Sigmoid colon (tissue), 7 donors: ENCODE data around the gene CLBA1. TPM values are rescaled to one million over a fixed set of nuclear protein-coding genes. Genes with fewer than 3 reads are reported as not detected.
A peak's percentile ranks its signal among the peaks of the same experiment; 100 is the strongest.

Source experiments
- DNase-seq: peaks from one replicate; pipeline ENCODE4 v3.0.0-alpha.2; 2019
- H3K27ac ChIP-seq, 4 donors: fragments of 200-600 bp; sonication (generic); one replicate each; pipeline ENCODE4 v1.5.1; 2016 to 2019; ENCODE audit warnings: mild to moderate bottlenecking in 1 of 4
- H3K27me3 ChIP-seq, 3 donors: fragments of 200-600 bp; sonication (generic); one replicate each; pipeline ENCODE4 v1.5.1; 2019; ENCODE audit warnings: mild to moderate bottlenecking in 1 of 3
- H3K36me3 ChIP-seq, 4 donors: fragments of 200-600 bp; sonication (generic); one replicate each; pipeline ENCODE4 v1.5.1; 2016 to 2019
- H3K4me1 ChIP-seq, 4 donors: fragments of 200-600 bp; sonication (generic); one replicate each; pipeline ENCODE4 v1.5.1; 2017 to 2019
- H3K4me3 ChIP-seq, 4 donors: fragments of 200-600 bp; sonication (generic); one replicate each; pipeline ENCODE4 v1.5.1; 2017 to 2019; ENCODE audit warnings: mild to moderate bottlenecking in 2 of 4, moderate library complexity in 1 of 4
- H3K9me3 ChIP-seq, 4 donors: fragments of 200-600 bp in 3 of 4; sonication (generic) in 3 of 4; one replicate each; pipeline versions ENCODE4 v1.5.1 to v1.6.1; 2013 to 2019
- EP300 ChIP-seq, 4 donors: sonication (generic); formaldehyde crosslinking; IDR thresholded peaks; one replicate each; pipeline ENCODE4 v1.6.1; 2017; ENCODE audit warnings: antibody characterized with exemption in 4 of 4
- POLR2A ChIP-seq, 2 donors: fragments of 450-650 bp; IDR thresholded peaks; one replicate each; pipeline ENCODE4 v1.6.1; 2016; ENCODE audit warnings: antibody characterized with exemption in 2 of 2, mild to moderate bottlenecking in 2 of 2, moderate library complexity in 2 of 2
- POLR2AphosphoS5 ChIP-seq, 4 donors: sonication (generic); formaldehyde crosslinking; IDR thresholded peaks; one replicate each; pipeline ENCODE4 v1.6.1; 2017; ENCODE audit warnings: antibody characterized with exemption in 4 of 4
- WGBS, 2 donors: extraction: QIAGEN DNeasy Blood & Tissue Kit; methylation state at CpG; one replicate each; pipeline ENCODE4 v1.1.7; 2013; 5-methylcytosine and 5-hydroxymethylcytosine counted together
- intact Hi-C: fragments of 100-400 bp; cut with DNase I; formaldehyde crosslinking; loops from one replicate; pipeline ENCODE4 v1.15.1; 2023
- polyA plus RNA-seq, 3 donors: library from polyadenylated mRNA; stranded (reverse); fragments of 200-250 nt; gene quantifications; one replicate each; pipeline ENCODE4 v1.2.3, GENCODE V29; 2013
- total RNA-seq, 4 donors: library from RNA; depleted of rRNA; stranded (reverse); fragments of >200 nt; gene quantifications; one replicate each; pipeline ENCODE4 v1.1.0, GENCODE V29; 2016
- TF ChIP-seq, protein P1 (sequence below), 4 experiments: fragments of 450-650 bp in 3 of 4; fragments of 200-600 bp in 1 of 4; IDR thresholded peaks; one replicate each; pipeline ENCODE4 v1.5.1; 2016 to 2019; ENCODE audit warnings: antibody characterized with exemption in 4 of 4, mild to moderate bottlenecking in 3 of 4, moderate library complexity in 2 of 4
- donor health status: healthy with polysubstance abuse.
- donor health status: Bipolar disorder and iron deficiency.
- donor health status: healthy.

CLBA1 gene
- total and polyA plus RNA-seq, 7 donors, result 2.8 to 8.4 (median 3.3) TPM

DNA sequence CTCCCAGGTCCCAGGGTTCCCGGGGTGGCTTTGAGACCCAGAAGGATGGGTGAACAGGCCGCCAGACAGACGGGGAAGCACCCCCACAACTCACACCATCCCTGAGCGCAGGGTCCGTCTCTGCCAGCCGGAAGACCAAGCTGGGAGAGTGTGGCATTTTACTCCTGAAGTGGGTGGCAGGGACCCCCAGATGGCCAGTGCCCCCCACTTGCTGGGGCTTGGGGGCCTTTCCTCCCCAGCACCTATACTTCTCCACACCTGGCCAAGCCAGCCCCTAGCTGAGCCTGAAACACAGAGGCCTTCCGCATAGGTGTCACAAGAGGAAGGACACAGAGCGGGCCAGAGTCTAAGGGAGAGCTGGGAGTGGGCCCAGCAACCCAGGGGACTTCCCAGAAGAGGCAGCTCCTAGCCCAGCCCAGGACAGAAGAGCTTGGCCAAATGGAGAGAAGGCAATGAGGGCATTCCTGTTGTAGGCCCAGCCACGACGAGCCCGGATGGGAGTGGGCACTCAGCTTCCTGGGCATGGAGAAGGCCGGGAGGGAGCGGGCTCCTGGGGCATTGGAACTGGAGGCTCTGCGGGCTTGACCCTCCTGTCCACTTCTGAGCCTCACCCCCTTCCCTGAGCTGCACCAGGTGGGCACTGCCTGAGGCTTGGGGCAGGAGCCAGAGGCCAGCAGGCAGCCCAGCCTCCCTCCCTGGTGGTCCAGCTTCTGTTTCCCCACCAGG is 10.8 kb upstream of the CLBA1 start:
- Histone ChIP-seq H3K27me3 (no peaks in the 10 kb centered on the region), H3K36me3 (no peaks in the 10 kb centered on the region), H3K4me1 (peaks cover 0 to 98% (median 92%) of the 10 kb centered on the region in 4 donors), H3K4me3 (no peak overlapping the region), H3K27ac (peak overlapping the region; percentile 90 to 97 (median 96)), H3K9me3 (no peaks in the 10 kb centered on the region)
- DNase-seq, result peak; percentile 62
- 90 to 93% methylated on average over 14 of the region's 14 CpGs for WGBS, 2 donors
- intact Hi-C loops, result loop anchor here (2.0 to 5.0 kb wide), 2 partner anchors 78 to 117 kb away; no protein-coding TSS in a partner anchor
- TF ChIP-seq POLR2A (IDR thresholded peaks at IDR 0.05), result no peak

- intact Hi-C loops, result loop anchor here (1.0 to 5.0 kb wide), 3 partner anchors 70 to 117 kb away; no protein-coding TSS in a partner anchor
- peak; percentile 66 for DNase-seq
- H3K27ac ChIP-seq, result peak overlapping the region; percentile 90 to 97 (median 96)
- no peak overlapping the region for H3K4me3 ChIP-seq
- WGBS, 2 donors, result 45 to 52% methylated on average over 21 of the region's 21 CpGs
- no peaks in the 10 kb centered on the region for H3K27me3 ChIP-seq
- no peaks in the 10 kb centered on the region for H3K9me3 ChIP-seq
- TF ChIP-seq POLR2AphosphoS5 (IDR thresholded peaks at IDR 0.05), result no peak
- TF ChIP-seq, protein P1, sequence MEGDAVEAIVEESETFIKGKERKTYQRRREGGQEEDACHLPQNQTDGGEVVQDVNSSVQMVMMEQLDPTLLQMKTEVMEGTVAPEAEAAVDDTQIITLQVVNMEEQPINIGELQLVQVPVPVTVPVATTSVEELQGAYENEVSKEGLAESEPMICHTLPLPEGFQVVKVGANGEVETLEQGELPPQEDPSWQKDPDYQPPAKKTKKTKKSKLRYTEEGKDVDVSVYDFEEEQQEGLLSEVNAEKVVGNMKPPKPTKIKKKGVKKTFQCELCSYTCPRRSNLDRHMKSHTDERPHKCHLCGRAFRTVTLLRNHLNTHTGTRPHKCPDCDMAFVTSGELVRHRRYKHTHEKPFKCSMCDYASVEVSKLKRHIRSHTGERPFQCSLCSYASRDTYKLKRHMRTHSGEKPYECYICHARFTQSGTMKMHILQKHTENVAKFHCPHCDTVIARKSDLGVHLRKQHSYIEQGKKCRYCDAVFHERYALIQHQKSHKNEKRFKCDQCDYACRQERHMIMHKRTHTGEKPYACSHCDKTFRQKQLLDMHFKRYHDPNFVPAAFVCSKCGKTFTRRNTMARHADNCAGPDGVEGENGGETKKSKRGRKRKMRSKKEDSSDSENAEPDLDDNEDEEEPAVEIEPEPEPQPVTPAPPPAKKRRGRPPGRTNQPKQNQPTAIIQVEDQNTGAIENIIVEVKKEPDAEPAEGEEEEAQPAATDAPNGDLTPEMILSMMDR (IDR thresholded peaks at IDR 0.05), result no peak
- TF ChIP-seq POLR2A (IDR thresholded peaks at IDR 0.05), result no peak
- peaks cover 0 to 98% (median 94%) of the 10 kb centered on the region in 4 donors for H3K4me1 ChIP-seq
- no peaks in the 10 kb centered on the region for H3K36me3 ChIP-seq
These were observed 9.9 kb upstream of the CLBA1 start for GRCh38 chr14:104975481-104976197.

DNA sequence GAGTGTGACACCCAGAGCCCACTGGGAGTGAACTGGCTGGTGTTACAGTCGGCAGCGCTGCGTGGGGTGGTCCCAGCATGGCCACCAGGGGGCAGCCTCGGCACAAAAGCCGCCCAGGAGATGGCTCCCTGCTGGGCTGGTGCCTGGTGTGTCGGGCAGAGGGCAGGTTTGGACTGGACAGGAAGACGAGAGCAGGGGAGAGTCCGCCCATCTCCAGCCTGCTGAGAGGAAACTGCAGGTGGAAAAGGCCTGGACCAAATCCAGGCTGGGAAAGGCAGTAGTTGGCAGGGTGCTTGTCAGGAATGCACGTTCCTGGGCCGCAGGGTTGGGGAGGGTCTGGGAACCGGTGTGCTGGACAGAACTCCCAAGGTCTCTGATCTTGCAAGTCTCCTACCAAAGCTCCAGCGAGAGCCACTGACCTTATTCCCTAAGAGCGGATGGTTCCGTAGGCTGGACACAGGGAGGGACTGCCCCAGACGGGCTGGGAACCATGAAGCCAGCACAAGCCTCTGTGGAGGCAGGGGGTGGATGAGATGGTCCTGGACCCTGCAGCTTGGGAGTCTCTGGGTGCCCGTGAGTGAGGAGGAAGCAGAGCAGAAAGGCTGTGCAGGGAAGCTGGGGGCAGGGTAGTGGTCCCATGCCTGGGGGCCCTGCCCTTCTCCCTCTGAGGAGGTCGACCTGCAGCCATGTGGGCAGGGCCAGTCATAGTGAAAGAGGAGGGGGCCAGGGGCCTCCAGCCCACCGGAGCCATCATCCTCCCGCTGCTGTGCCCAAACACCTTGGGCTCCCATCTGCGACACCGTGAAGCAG is 9.2 kb upstream of the CLBA1 start:
- Histone ChIP-seq H3K4me3 (peak overlapping the region in 1 of 4 donors; percentile 67), H3K36me3 (no peaks in the 10 kb centered on the region), H3K27me3 (no peaks in the 10 kb centered on the region), H3K27ac (peak overlapping the region; percentile 90 to 97 (median 96)), H3K9me3 (no peaks in the 10 kb centered on the region), H3K4me1 (peaks cover 0 to 91% (median 86%) of the 10 kb centered on the region in 4 donors)
- DNase-seq, result peak; percentile 92
- WGBS, 2 donors, result 28 to 43% methylated on average over 21 of the region's 21 CpGs
- no peak for TF ChIP-seq POLR2A (IDR thresholded peaks at IDR 0.05)
- TF ChIP-seq, protein P1 (IDR thresholded peaks at IDR 0.05), result peak; percentile 92 to 94 (median 92)
- TF ChIP-seq POLR2AphosphoS5 (IDR thresholded peaks at IDR 0.05), result peak in 1 of 4 donors; percentile 11
- no peak for TF ChIP-seq EP300 (IDR thresholded peaks at IDR 0.05)
- intact Hi-C loops, result loop anchor here (1.0 to 5.0 kb wide), 2 partner anchors 69 to 116 kb away; no protein-coding TSS in a partner anchor

DNA sequence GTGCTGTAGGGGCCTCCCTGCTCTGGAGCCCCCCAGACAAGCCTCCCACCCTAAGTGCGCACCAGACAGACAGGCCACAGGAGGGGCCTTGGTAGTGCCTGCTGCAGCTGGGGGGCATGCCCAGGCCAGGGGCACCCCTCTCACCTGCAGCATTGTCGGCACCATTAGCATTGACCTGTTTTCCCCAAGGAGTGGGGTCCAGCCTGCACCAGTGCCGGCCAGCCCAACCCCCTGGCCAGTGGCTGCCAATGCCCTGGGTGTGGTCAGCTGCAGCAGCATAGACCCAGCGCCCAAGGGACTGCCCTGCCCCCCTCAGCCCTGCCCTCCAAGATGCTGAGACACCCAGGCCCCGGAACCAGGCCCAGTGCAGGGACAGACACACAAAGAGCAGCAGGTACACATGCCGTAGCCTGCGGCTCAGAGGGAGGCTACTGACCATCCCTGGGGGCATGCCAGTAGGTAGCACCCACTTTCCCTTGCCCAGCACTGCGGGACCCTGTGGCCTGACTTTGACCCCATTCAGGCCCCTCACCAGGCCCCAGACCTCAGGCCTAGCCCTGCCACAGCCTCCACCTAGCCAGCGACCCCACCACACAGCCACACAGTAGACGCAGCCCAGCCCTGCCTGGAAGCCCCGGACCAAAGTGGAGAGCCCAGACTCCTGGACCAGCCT is 8.4 kb upstream of the CLBA1 start:
- intact Hi-C loops, result loop anchor here (5.0 kb wide), 1 partner anchor 115 kb away; no protein-coding TSS in a partner anchor
- Histone ChIP-seq H3K36me3 (no peaks in the 10 kb centered on the region), H3K27ac (peak overlapping the region; percentile 90 to 97 (median 96)), H3K4me3 (peak overlapping the region in 3 of 4 donors; percentile 47 to 67 (median 62)), H3K27me3 (no peaks in the 10 kb centered on the region), H3K4me1 (peaks cover 0 to 84% (median 79%) of the 10 kb centered on the region in 4 donors), H3K9me3 (no peaks in the 10 kb centered on the region)
- TF ChIP-seq POLR2A (IDR thresholded peaks at IDR 0.05) (no peak), POLR2AphosphoS5 (IDR thresholded peaks at IDR 0.05) (no peak), EP300 (IDR thresholded peaks at IDR 0.05) (no peak)
- TF ChIP-seq, protein P1 (IDR thresholded peaks at IDR 0.05), result no peak
- DNase-seq, result peak; percentile 70
- whole genome bisulfite sequencing, 2 donors, result 30 to 61% methylated on average over 11 of the region's 11 CpGs
